Smooth muscle cell (in vitro differentiated cells): ENCODE results near the gene LONRF2. TPM values are rescaled to one million over a fixed set of nuclear protein-coding genes. Genes with fewer than 3 reads are reported as not detected.
A peak's percentile ranks its signal among the peaks of the same experiment; 100 is the strongest.

Experiments
- DNase-seq: peaks from one replicate; lab custom pipeline; 2025; ENCODE audit not compliant: unreplicated experiment; lab: John Stamatoyannopoulos, UW
- H2AFZ ChIP-seq: fragments of 200-600 bp; sonication (generic); 2 replicates; pipeline ENCODE4 v1.6.0; 2016; ENCODE audit warnings: antibody characterized with exemption, low read depth, mild to moderate bottlenecking
- H3F3A ChIP-seq: fragments of 200-600 bp; sonication (generic); 2 replicates; pipeline ENCODE4 v1.6.0; 2017; ENCODE audit warnings: antibody characterized with exemption, low read depth
- H3K27ac ChIP-seq: fragments of 200-600 bp; sonication (generic); 2 replicates; pipeline ENCODE4 v1.5.1; 2016; ENCODE audit warnings: low read depth, mild to moderate bottlenecking
- H3K27me3 ChIP-seq: fragments of 200-600 bp; sonication (generic); 2 replicates; pipeline ENCODE4 v1.6.1; 2016; ENCODE audit warnings: low read depth, mild to moderate bottlenecking
- H3K36me3 ChIP-seq: fragments of 200-600 bp; sonication (generic); 2 replicates; pipeline ENCODE4 v1.5.1; 2016; ENCODE audit warnings: low read depth
- H3K4me1 ChIP-seq: fragments of 200-600 bp; sonication (generic); 2 replicates; pipeline ENCODE4 v1.5.1; 2016; ENCODE audit warnings: low read depth
- H3K4me2 ChIP-seq: fragments of 200-600 bp; sonication (generic); 2 replicates; pipeline ENCODE4 v1.6.0; 2016; ENCODE audit warnings: mild to moderate bottlenecking
- H3K4me3 ChIP-seq: fragments of 200-600 bp; sonication (generic); 2 replicates; pipeline ENCODE4 v1.5.1; 2016; ENCODE audit warnings: mild to moderate bottlenecking
- H3K79me2 ChIP-seq: fragments of 200-600 bp; sonication (generic); 2 replicates; pipeline ENCODE4 v1.6.0; 2016; ENCODE audit warnings: low read depth, mild to moderate bottlenecking
- H3K9ac ChIP-seq: fragments of 200-600 bp; sonication (generic); 2 replicates; pipeline ENCODE4 v1.6.0; 2016; ENCODE audit warnings: low read depth
- H3K9me3 ChIP-seq: fragments of 200-600 bp; sonication (generic); replicated peaks from 2 replicates; pipeline ENCODE4 v1.5.1; 2016; ENCODE audit warnings: low read depth
- H4K20me1 ChIP-seq: fragments of 200-600 bp; sonication (generic); 2 replicates; pipeline ENCODE4 v1.6.0; 2016; ENCODE audit warnings: low read depth
- CTCF ChIP-seq: fragments of 200-600 bp; sonication (generic); IDR thresholded peaks from 2 replicates; pipeline ENCODE4 v1.5.1; 2017; ENCODE audit warnings: borderline replicate concordance, mild to moderate bottlenecking, antibody characterized with exemption; ENCODE audit not compliant: insufficient read depth, poor library complexity, severe bottlenecking
- WGBS: methylation state at CpG from one replicate; pipeline ENCODE4 v1.1.7; 2016; ENCODE audit warnings: low lambda C conversion rate; 5-methylcytosine and 5-hydroxymethylcytosine counted together
- polyA plus RNA-seq: library from polyadenylated mRNA; unstranded; fragments of >200 nt; fragmentation: Nextera tagmentation; extraction: Ambion mirVana; gene quantifications from 2 replicates; pipeline ENCODE4 v1.2.1, GENCODE V29; 2016
- total RNA-seq: library from RNA; depleted of rRNA; stranded (reverse); fragments of >200 nt; gene quantifications from 2 replicates; pipeline ENCODE4 v1.2.3, GENCODE V29; 2014

LONRF2 gene
- total and polyA plus RNA-seq, 2 experiments from 2014 or later, result 0.06 to 1.4 TPM

GRCh38 chr2:100248044-100248330 lies 74.3 kb downstream of the LONRF2 start:
- 84% methylated on average over 4 of the region's 4 CpGs for WGBS
- no peak overlapping the region for H3K27ac ChIP-seq
- H3F3A ChIP-seq, result no peaks in the 10 kb centered on the region
- H3K4me2 ChIP-seq, result no peak overlapping the region
- H3K79me2 ChIP-seq, result no peaks in the 10 kb centered on the region
- no peaks in the 10 kb centered on the region for H3K36me3 ChIP-seq
- H3K27me3 ChIP-seq, result peaks cover 3% of the 10 kb centered on the region
- no peak overlapping the region for H3K9ac ChIP-seq
- H3K4me1 ChIP-seq, result no peaks in the 10 kb centered on the region
- no peak for DNase-seq
- H2AFZ ChIP-seq, result no peak overlapping the region
- H3K9me3 ChIP-seq, result no peaks in the 10 kb centered on the region
- TF ChIP-seq CTCF, result no peak
- H4K20me1 ChIP-seq, result no peaks in the 10 kb centered on the region
- no peak overlapping the region for H3K4me3 ChIP-seq

DNA sequence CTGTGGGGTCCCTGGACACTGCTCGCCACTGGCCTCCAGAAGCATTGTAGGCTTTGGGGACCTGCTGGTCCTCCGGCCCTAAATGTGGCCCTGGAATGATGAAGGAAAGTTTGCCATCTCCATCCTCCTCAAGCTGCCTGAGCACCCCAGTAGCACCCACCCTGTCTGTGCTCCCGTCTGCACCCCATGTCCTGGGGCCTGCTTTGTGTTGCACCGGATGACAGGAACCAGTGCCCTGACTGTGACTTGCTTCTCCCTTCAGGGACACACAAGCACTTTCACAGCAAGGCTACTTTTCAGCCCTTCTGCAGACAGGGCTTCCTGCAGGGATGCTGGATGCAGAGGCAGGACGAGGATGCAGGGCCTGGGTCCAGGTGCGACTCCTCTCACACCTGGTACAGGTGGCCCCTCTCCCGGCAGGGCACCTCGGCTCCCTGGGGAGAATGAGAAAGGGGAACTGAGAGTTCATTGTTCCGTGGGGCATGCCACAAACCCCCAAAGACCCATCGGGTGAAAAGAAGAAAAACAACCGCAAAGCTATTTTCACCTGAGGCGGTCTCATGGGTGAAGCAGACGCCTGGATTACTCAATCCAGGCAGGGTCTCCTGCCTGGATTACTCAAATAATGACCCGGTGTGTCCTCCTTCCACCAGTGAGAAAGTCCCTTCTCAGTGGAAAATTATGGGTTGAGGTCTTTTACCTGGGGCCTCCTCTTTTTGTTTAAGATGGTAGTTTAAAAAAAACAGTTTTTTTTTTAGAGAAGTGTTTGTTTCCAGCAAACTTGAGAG lies 74.9 kb downstream of the LONRF2 start:
- no peaks in the 10 kb centered on the region for H3K9me3 ChIP-seq
- H3K27me3 ChIP-seq, result peaks cover 3% of the 10 kb centered on the region
- H2AFZ ChIP-seq, result no peak overlapping the region
- DNase-seq, result no peak
- H3K4me1 ChIP-seq, result no peaks in the 10 kb centered on the region
- H3F3A ChIP-seq, result no peaks in the 10 kb centered on the region
- no peaks in the 10 kb centered on the region for H3K36me3 ChIP-seq
- TF ChIP-seq CTCF, result no peak
- H3K9ac ChIP-seq, result no peak overlapping the region
- H3K4me3 ChIP-seq, result no peak overlapping the region
- no peaks in the 10 kb centered on the region for H3K79me2 ChIP-seq
- H4K20me1 ChIP-seq, result no peaks in the 10 kb centered on the region
- no peak overlapping the region for H3K4me2 ChIP-seq
- H3K27ac ChIP-seq, result no peak overlapping the region
- 85% methylated on average over 14 of the region's 14 CpGs for WGBS

DNA sequence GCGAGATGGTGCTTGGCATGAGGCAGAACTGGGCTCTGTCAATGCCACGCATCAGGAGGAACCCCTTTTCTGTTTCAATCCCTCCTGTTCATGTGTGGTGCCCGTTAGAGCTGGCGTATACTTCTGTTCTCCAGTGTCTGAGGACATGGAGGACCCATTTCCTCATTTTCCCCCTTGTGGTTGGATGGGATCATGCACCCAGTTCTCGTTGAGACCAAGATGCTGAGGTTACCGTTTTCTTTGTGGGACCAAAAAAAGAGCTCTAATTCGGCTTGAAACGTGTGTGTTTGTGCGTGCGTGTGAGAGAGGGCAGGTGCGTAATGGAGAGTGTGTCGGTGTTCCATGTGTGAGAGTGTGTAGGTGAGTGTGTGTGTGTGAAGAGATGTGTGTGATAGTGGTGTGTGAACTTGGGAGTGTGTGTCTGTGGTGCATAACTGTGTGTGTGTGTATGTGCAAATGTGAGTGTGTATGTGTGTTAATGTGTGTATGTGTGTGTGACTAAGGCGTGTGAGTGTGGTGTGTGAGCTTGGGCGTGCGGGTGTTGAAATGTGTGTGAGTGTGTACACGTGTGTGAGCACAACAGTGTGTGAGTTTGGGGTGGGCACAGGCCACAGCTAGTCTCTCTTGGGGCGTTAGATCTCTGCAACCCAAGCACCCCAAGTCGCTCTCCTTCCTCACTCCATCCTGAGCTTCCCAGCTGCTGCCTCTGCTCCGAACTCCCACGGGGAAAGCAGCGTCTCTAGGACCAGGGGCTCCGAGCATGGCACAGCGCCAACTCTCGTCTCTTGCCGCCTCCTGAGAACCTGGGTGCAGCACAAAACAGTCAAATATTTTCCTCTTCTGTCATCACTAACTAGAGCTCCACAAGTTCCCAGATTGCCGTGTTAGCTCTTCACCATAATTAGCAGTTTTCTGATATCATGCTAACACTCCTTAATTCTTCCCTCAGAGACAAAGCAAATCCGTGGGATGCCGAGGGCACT lies 75.8 kb downstream of the LONRF2 start:
- TF ChIP-seq CTCF, result peak; percentile 36
- Histone ChIP-seq H3K27me3 (peaks cover 11% of the 10 kb centered on the region), H3K9ac (no peak overlapping the region), H3K4me3 (no peak overlapping the region), H3K9me3 (no peaks in the 10 kb centered on the region), H3F3A (no peaks in the 10 kb centered on the region), H3K36me3 (no peaks in the 10 kb centered on the region), H3K4me2 (no peak overlapping the region), H2AFZ (no peak overlapping the region), H3K27ac (no peak overlapping the region), H3K79me2 (no peaks in the 10 kb centered on the region), H4K20me1 (no peaks in the 10 kb centered on the region), H3K4me1 (no peaks in the 10 kb centered on the region)
- DNase-seq, result no peak
- WGBS, result 81% methylated on average over 26 of the region's 28 CpGs
